GM19351 (cell line): ENCODE measurements around the gene NR2F1.

Experiments
- ATAC-seq: cut with Tn5 transposase; IDR thresholded peaks from one replicate; pipeline ENCODE4 v1.9.1; 2021; ENCODE audit warnings: mild to moderate bottlenecking, moderate library complexity; ENCODE audit not compliant: unreplicated experiment

NR2F1 gene

DNA sequence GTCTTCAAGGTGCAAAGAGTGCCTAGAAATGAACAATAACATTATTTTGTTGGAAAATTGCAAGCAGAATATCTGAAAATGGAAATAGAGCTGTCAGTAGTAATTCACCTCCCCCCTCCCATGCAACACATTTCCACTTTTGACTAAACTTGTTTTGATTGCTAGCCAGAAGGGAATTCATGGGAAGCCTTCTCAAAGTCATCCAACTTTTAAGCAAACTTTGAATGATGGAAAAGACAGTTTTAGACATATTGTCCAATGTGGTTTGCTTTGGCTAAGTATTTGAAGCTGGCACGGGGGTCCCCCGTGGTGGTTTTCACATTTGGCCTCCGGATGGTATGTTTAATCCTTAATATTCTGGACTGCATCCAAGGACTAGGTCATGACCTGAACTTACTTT, 7.5 kb downstream of the NR2F1 start:
- no peak for ATAC-seq

DNA sequence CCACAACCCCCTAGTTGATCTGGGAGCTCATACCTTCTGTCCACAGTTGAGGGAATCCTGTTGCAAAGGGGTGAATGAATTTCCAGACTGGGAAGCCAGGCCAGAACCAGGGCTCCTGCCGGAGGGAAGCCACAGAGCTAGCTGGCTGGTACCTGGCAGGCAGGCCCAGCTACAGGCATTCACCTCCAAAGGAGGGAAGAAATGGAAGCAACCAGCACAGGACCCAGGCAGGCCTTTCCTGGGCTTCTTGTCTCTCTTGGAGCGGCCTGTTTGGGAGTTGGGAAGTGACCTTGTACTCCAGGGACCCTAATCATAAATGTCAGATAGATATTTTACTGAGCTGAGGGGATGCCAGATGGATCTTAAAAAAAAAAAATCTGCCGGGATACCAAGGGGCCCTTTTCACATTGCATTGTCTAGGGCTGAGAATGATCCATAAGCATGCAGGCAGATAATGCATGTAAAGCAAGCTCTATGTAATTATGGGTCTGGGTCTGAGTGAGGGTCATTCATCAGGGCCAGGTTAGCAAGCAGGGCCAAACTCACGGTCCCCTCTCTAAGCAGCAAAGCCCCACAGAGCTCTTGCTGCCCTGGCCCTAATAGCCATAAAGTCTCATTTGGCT, 8.4 kb downstream of the NR2F1 start:
- ATAC-seq: no peak

DNA sequence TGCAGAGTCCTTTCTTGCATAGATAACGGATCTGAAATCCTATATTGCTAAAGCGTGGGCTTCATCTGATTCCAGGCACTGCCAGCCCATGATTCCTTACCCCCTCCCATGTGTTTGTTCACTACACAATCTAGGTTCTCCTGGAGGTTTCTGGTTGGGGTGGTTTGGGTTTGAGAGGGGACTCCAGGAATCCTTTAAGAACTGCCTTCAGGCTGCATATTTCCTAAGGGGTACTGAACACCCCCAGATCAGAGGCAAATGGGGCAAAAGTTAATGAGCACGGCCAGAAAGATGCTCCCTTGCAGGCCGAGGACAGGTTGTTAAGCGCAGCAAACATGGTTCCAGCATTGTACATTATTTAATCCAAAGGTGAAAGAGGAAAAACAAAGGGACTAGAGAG, 9.9 kb downstream of the NR2F1 start:
- ATAC-seq: no peak

DNA sequence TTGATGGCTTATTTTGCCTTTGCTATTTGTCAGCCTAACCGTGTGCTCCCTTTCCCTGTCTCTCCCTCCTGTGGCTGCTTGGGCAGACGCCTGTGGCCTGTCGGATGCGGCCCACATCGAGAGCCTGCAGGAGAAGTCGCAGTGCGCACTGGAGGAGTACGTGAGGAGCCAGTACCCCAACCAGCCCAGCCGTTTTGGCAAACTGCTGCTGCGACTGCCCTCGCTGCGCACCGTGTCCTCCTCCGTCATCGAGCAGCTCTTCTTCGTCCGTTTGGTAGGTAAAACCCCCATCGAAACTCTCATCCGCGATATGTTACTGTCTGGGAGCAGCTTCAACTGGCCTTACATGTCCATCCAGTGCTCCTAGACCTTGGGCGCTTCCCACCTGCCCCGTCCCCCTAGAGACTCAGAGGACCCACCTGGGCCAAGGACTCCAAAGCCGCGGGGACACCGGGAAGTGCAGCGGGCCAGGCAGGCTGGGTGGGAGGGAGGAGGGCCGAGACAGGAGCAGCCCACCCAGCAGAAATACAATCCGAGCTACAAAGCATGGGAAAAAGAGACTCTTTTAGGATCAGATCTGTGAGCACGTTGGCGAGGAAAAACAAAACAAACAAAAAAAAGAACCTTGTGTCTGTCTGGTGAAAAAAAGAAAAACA, 10.6 kb downstream of the NR2F1 start:
- no peak for ATAC-seq

DNA sequence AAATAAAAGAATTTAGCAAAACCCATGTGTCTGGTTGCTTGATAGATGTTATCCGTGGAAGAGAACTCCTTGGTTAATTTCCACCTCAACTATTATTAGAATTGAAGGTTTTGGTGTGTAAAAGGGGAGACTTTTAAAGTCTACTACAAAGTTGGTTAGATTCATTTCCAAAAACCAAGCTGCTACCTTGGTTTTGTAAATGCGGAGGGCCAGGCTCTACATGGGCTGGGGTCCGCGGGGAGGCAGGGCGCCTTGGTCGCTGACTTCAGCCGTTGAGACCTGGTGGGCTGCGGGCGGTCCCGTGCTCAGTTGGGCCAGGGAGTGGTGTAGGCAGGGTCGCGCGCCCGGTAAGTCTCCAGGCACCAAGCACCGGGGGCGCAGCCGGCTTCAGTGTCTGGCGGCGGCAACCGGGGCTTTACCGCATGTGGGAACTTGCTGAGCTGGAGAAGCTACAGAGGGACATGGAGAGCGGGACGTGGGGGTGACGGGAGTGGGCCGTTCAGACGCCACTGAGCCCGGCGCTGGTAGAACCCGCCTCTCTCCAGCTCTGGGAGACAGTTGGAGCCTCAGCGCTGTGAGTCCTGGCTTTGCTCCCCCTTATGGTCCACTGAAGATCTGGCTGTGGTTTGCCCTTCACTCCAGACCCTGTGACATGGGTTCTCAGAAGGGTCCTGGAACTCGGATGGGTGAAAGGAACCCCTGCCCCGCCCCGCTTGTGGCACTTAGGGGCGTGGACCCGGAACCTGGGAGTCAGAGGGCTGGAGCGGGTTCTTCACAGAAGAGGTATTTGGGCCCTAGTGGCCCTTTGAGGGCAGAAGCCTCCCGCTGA, 11.8 kb downstream of the NR2F1 start:
- ATAC-seq: no peak

DNA sequence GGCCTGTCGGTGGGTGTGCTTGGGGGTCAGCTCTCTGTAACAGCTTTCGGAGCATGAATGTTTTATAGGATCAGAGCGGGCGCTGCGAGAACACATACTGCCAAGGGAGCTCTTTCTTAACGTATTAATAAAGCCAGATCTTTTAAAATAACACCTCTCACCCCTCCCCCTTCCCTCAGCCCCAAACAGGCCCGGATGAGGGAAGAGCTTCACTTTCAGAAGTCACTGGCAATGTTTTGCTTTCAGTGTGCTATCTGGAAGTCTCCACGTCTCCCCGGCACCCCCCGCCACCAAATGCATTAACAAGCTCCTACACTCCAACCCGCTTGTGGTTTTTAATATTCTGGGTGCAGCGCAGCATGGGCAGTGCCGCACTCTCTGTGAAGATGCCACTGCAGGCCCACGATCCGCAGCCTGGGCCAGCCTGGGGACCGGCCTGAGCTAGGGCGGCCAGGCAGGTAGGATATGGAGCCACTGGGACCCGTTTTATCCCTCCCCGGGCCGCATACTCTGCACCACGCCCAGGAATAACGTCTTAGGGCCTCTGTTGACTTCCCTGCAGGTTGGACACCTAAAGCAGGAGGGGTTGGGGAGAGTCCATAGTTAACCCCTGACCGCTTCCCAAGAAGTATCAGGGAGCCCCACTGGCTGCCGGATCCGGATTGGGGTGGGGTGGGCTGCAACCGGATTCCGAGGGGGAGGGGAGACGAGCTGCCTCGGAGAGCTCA, 12.6 kb downstream of the NR2F1 start:
- ATAC-seq: no peak

DNA sequence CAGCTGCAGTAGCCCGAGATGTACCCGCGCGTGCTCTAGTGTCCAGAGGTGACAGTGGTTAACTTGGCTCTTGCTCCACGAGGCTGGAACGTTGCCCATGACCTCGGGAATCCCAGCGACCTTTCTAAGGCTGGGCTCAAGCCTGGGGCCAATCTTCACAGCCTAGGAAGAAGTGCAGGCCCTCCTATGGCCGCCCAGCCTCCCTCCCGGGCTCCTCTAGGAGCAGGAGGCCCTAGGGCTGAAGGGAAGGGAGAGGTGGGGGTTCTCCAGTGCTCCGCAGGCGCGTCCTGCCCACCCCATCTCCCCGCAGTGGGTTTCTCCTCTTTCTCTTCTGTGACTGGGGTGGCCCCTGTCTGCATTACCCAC, 13.3 kb downstream of the NR2F1 start:
- no peak for ATAC-seq

DNA sequence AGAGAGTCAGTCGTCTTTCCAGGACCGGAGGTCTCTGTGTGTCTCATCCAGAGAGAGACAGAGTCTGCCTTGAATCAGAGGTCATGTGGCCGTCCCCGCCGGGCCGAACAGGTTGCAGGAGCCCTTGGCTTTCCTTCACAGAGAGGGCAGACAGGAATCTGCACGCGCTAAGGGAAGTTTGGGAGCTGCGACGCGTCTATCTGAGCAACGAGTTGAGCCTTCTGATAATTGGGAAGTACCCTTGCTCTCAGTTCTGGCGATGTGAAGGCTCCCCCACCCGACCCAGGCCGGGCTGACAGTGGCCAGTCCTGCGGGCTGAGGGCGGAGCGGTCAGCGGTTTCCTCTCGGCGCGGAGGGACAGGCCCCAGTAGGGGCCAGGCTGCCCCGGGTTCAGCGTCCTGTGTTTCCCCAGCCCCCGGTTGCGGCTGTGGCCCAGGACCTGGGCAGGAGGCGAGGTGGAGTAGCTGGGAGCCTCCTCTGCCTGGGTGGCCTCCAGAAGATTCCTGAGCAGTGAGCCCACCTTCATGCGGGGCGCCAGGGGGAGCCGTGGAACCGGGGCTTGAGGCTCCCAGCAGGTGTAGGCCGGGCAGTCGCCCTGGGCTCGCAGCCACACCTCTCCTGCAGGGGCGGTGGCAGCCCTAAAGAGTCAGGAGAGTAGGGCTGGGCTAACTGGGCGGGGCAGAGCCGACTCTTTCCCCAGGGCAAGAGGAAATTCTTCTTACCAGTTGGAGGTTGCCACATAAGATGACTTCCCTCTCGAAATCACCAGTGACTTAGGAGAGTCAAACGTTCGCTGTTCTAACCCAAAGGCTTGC, 13.9 kb downstream of the NR2F1 start:
- ATAC-seq: no peak

DNA sequence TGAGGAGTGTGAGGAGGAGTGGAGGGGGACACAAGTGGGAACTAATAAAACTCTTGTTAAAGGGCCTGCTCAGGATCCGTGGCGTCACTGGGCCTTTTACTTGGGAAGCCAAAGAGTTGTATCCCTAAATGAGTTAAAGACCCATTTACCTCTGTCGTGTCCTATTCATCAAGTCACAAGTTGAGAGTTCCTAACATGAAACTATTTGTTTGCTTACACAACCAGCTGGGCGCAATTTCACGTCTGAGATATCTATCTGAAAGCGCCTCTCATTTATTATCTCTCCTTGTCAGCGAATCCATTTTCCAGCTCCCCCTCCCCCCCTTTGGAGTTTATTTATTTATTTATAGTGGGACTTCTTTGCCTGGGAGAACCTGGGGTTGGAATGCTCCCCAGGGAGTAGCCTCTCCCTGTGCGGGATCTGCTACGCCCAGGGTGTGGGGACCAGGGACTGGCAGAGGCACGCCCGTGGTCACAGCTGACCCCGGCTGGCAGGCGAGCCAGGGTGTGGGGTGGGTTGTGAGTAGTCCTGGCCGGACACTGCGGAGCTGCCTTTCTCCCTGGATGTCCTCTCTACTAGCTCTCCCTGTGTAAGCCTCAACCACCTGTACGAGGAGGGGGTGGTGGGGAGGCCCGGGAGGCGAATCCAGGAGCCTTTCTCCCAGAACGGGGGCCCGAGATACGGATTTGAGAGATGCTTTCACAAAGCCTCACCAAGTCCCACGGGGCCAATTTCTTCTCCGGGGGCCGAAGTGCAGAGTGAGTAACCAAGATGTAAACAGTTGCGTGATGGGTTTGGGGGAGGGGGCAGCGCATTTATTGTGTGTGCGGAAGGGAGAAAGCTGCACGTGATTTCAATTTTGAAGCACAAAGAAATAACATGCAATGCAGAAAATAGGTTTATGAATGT, 15.3 kb downstream of the NR2F1 start:
- no peak for ATAC-seq

DNA sequence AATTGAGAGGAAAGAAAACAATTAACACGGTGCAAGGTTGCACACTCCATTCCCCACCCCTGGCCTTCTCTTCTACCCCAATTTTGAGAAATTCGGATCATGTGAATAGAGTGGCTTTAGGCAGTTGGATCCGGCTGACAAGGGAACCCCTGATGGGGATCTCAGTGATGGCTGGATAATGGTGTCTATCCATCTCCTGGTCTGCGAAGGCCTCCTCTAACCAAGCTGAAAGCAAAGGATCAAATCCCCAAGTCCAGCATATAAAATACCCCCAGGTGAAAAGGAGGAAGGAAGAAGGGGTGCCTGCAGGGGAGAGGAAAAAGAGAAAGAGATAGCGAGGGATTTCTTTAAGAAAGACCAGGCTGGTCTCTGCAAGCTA, 16.0 kb downstream of the NR2F1 start:
- no peak for ATAC-seq

DNA sequence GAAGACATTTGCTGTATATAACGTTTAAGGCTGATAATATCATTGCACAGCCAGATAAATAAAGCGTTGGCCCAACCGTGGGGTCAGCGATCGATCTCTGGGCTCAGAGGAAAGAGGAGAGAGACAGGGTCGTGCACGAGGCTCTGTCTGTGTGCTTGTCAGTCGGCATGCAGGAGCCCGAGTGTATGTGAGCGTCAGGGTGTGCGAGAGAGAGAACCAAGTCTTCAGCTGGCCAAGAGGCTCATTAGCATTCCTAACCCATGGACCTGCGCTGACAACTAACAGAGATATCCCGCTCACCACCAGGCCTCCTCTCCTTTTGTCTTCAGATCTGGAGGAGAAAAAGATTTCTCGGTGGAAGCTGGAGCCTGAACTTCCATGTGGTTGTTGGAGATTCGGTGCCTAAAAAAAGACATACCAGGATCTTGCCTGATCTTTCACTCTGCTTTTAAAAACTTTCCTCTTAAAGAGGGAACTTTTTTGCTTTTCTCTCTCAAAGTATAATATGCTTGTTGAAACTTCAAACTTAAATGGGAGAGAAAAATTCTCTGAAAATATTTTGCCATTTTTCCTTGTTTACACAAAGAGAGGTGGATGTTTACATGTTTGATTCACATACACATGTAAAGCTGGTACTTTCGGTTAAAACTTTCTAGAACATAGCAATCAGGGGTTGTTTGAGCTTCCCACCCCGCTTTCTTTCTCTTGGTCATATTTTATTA, 16.5 kb downstream of the NR2F1 start:
- ATAC-seq: no peak

DNA sequence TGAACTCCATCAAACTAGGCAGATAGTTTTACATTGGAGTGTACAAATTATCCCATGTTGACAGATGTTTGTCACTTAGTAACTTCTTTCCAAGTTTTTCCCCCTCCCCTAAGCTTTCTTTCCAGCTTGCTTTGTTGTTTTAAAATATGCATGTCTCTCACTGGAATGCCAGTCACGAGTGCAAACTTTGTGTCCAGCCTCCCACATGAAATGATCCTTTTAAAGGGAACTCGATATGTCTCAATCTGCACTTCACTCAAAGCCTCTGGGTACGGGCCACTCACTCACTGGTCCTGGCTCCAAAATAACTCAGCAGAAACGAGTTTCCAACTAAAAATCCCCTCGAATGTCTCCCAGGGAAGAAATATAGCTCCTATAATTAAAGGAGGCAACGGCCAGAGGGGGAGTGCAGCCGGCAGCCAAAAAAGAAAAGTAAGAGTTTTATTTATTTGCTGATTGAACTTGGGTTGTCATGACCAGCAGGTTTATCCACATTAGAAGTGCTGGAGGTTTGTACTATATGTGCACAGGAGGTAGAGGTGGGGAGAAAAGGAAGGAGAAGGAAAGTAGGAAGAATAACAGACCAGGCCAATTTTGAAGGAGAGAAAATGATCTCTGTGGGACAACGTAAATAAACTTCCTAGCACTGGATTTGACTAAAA, 17.5 kb downstream of the NR2F1 start:
- ATAC-seq: no peak

DNA sequence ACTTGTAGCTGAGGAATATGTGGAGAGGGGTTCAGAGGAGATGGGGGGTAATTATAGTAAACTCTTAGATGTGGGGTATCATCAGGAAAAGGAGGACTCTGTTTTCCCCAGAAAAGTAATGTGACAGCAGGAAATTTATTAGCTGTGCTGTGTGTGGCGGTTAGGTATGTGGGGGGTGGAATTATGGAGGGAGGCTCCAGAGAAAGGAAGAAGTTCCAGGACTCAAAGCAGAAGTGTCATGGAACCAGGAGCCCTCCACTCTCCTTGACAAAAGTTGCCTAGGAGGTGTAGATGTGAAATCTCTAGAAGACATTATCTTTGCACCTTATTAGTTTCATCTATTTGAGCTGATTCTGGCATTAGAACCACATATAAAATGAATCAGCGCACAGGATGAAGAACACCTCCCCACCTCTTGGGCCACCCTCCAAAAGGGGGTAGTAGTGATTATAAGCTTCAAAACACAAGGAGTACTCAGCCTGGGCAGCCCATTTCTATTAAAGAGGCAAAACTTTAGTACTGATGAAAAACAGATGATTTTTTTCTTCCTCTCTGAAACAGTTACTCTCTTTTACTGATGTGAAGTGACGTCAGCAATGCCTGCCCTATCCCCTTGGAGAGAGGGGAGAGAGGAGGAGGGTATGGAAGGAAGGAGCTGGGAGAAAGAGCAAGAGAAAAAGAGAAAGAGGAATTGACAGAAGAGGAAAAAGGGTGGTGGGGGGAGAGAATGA, 18.2 kb downstream of the NR2F1 start:
- no peak for ATAC-seq

DNA sequence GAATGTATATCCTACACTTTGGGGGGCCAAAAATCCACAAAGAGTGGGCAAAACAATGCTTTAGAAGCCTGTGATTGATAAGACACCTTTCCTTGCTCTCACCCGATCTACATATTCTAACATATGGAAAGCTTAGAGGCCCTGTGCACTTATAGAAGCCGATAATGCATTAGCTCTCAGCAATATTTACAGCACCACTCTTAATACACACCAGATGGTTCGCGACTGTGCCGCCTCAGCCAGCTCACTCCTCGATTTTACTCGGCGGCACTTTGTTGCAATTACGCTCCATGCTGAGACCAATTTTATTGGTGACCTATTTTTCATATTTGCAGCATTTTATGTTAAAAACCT, 18.8 kb downstream of the NR2F1 start:
- ATAC-seq: no peak

DNA sequence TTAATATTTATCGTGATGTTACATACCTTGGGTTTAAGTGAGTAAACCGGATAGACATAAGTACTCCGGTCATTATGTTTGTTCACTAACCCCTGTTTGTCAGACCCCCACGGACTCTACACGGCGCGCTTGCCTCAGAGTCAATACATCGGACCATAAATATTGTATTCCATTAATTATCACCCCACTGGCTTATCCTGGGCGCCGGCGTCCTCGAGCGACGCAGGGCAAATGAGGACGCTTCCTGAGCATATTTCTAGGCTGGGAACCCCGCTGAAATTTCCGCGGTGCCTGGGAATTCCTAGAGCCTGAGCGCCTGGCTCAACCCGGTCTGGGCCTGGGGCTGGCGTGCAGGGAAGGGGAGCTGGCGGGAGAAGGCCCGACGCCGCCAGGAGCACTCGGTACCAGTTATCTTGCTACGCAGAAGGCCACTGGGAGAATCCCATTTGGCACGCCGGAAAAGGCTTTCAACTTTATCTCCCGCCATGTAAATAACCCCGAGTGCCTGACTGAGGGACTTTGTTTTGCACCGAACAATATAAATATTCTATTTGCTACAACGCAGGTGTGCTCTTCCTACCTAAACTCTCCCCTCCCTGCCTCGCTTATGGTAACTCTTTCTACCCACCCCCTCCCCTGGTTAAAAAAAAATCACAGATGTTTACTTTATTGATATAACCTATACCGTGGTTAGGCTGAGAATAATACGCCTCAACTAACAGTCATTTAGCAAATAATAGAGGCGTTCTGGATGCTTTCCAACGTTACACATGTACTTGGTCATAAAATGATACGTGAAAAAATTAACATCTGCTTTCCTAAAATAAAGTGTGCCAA, 19.4 kb downstream of the NR2F1 start:
- ATAC-seq: no peak

DNA sequence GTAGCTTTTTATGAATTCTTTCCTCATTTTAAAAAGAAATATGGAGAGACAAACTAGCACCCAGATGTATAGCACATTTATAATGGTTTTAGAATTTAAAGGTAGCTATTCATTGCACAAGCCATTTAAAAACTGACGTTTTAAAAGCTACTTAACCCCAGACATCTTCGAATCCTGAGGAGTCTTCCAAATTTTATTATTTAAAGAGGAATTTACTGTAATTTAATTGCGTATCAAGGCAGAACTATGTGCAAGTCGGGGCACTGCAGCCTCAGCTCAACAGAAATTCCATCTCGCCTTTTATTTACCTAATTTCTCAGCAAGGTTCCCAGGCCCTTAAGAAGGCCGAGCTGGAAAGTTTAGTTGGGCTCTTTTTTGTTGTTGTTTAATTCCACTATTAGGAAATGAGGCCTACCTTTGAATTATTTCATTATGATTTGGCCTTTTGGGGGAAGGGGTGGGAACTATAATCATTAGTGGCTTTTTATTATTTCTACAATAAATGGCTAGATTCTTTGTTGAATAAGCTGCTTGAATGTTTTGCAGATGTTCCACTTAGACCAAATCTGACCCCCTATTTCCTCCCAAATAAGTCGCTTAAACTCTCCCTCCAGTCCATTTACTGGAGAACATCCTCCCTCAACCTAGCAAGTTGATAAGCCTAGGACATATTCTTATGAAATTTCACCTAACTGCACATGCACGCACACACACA, 20.2 kb downstream of the NR2F1 start:
- ATAC-seq: no peak
